ENCODE results near the gene RFX2. TPM values are rescaled to one million over a fixed set of nuclear protein-coding genes. Genes with fewer than 3 reads are reported as not detected.
"Not testable (repeated sequence)": the region's sequence is repeated elsewhere in the genome, so short reads cannot be mapped to it uniquely, and the experiment has no call there.

Gene RFX2
- total and polyA plus RNA-seq, 9 donors = 5.9 to 31.2 (median 13.3) TPM

- no peaks in the 10 kb centered on the region for H3K9me3 ChIP-seq
- H3K36me3 ChIP-seq = no peaks in the 10 kb centered on the region
- peaks cover 5% of the 10 kb centered on the region for H3K4me1 ChIP-seq (ENCODE audit: insufficient read depth)
- WGBS, 3 donors = 74 to 87% (median 87%) methylated on average over 7 of the region's 7 CpGs
- DNase-seq = peak in 1 of 5 donors; percentile 16
- intact Hi-C loops (cut with DNase I) = no loop called here
- no peak overlapping the region for H3K4me3 ChIP-seq
- no peaks in the 10 kb centered on the region for H3K27me3 ChIP-seq
- no peak for TF ChIP-seq EP300 (IDR thresholded peaks at IDR 0.05)
- no peak for TF ChIP-seq CTCF (IDR thresholded peaks at IDR 0.05)
- no peak for TF ChIP-seq POLR2A (IDR thresholded peaks at IDR 0.05)
- H3K27ac ChIP-seq = no peak overlapping the region
Observed at GRCh38 chr19:6076291-6076665, 34.0 kb downstream of the RFX2 start.

GRCh38 chr19:6074709-6075403 is 35.4 kb downstream of the RFX2 start:
- TF ChIP-seq CTCF (IDR thresholded peaks at IDR 0.05) = no peak
- TF ChIP-seq POLR2A (IDR thresholded peaks at IDR 0.05) = no peak
- TF ChIP-seq EP300 (IDR thresholded peaks at IDR 0.05) = no peak

GRCh38 chr19:6073858-6074708 is 36.2 kb downstream of the RFX2 start:
- Histone ChIP-seq H3K27ac (no peak overlapping the region), H3K4me1 (ENCODE audit: insufficient read depth) (peaks cover 5% of the 10 kb centered on the region), H3K27me3 (no peaks in the 10 kb centered on the region), H3K36me3 (no peaks in the 10 kb centered on the region), H3K9me3 (no peaks in the 10 kb centered on the region), H3K4me3 (no peak overlapping the region)
- no peak for TF ChIP-seq EP300 (IDR thresholded peaks at IDR 0.05)
- TF ChIP-seq POLR2A (IDR thresholded peaks at IDR 0.05) = no peak
- no peak for TF ChIP-seq CTCF (IDR thresholded peaks at IDR 0.05)
- peak in 1 of 5 donors; percentile 18 for DNase-seq
- 86 to 90% (median 89%) methylated on average over 17 of the region's 17 CpGs for WGBS, 3 donors
- intact Hi-C loops (cut with DNase I) = no loop called here

More at GRCh38 chr19:6074709-6075403, 35.4 kb downstream of the RFX2 start:
- Histone ChIP-seq H3K27ac (no peak overlapping the region), H3K9me3 (no peaks in the 10 kb centered on the region), H3K4me1 (ENCODE audit: insufficient read depth) (peaks cover 5% of the 10 kb centered on the region), H3K36me3 (no peaks in the 10 kb centered on the region), H3K27me3 (no peaks in the 10 kb centered on the region), H3K4me3 (no peak overlapping the region)
- DNase-seq = peak in 1 of 5 donors; percentile 25
- 77 to 86% (median 78%) methylated on average over 7 of the region's 7 CpGs for WGBS, 3 donors
- intact Hi-C loops (cut with DNase I) = no loop called here

GRCh38 chr19:6073233-6073632 is 37.1 kb downstream of the RFX2 start:
- intact Hi-C loops (cut with DNase I); H3K27ac ChIP-seq: not testable (repeated sequence)

GRCh38 chr19:6071875-6072274 is 38.4 kb downstream of the RFX2 start:
- peak in 1 of 5 donors; percentile 10 for DNase-seq
- Histone ChIP-seq H3K27me3 (no peaks in the 10 kb centered on the region), H3K4me1 (ENCODE audit: insufficient read depth) (peaks cover 10% of the 10 kb centered on the region), H3K36me3 (no peaks in the 10 kb centered on the region), H3K4me3 (no peak overlapping the region), H3K27ac (no peak overlapping the region), H3K9me3 (no peaks in the 10 kb centered on the region)
- 71 to 88% (median 80%) methylated on average over 8 of the region's 8 CpGs for WGBS, 3 donors
- TF ChIP-seq EP300 (IDR thresholded peaks at IDR 0.05) = no peak
- TF ChIP-seq POLR2A (IDR thresholded peaks at IDR 0.05) = no peak
- no peak for TF ChIP-seq CTCF (IDR thresholded peaks at IDR 0.05)
- intact Hi-C loops (cut with DNase I) = no loop called here

More at GRCh38 chr19:6073233-6073632, 37.1 kb downstream of the RFX2 start:
- H3K4me1 ChIP-seq (ENCODE audit: insufficient read depth); H3K4me3 ChIP-seq; H3K27me3 ChIP-seq; H3K9me3 ChIP-seq; H3K36me3 ChIP-seq: not testable (repeated sequence)
- peak in 1 of 5 donors; percentile 14 for DNase-seq
- WGBS, 3 donors = 35 to 70% (median 39%) methylated on average over 10 of the region's 10 CpGs

Data from ovary (tissue), 9 donors.